Sigmoid colon (tissue), 4 donors: ENCODE measurements around the gene PLCH1.

Experiments
- CTCF ChIP-seq, 4 experiments: fragments of 450-650 bp in 3 of 4; fragments of 200-600 bp in 1 of 4; IDR thresholded peaks; one replicate each; pipeline ENCODE4 v1.5.1; 2016 to 2019; ENCODE audit warnings: antibody characterized with exemption in 4 of 4, mild to moderate bottlenecking in 3 of 4, moderate library complexity in 2 of 4
- EP300 ChIP-seq, 4 donors: sonication (generic); formaldehyde crosslinking; IDR thresholded peaks; one replicate each; pipeline ENCODE4 v1.6.1; 2017; ENCODE audit warnings: antibody characterized with exemption in 4 of 4
- POLR2A ChIP-seq, 2 donors: fragments of 450-650 bp; IDR thresholded peaks; one replicate each; pipeline ENCODE4 v1.6.1; 2016; ENCODE audit warnings: antibody characterized with exemption in 2 of 2, mild to moderate bottlenecking in 2 of 2, moderate library complexity in 2 of 2
- POLR2AphosphoS5 ChIP-seq, 4 donors: sonication (generic); formaldehyde crosslinking; IDR thresholded peaks; one replicate each; pipeline ENCODE4 v1.6.1; 2017; ENCODE audit warnings: antibody characterized with exemption in 4 of 4

GRCh38 chr3:155512175-155512866 lies 232.6 kb downstream of the PLCH1 start:
- TF ChIP-seq CTCF (IDR thresholded peaks at IDR 0.05), result no peak
- TF ChIP-seq EP300 (IDR thresholded peaks at IDR 0.05), result no peak
- TF ChIP-seq POLR2AphosphoS5 (IDR thresholded peaks at IDR 0.05), result no peak
- no peak for TF ChIP-seq POLR2A (IDR thresholded peaks at IDR 0.05)
